ENCODE data around the gene ZNF169. TPM values are rescaled to one million over a fixed set of nuclear protein-coding genes. Genes with fewer than 3 reads are reported as not detected.

Gene ZNF169
- total RNA-seq, 1 donor from 2014 or later, result 4.1 TPM

DNA sequence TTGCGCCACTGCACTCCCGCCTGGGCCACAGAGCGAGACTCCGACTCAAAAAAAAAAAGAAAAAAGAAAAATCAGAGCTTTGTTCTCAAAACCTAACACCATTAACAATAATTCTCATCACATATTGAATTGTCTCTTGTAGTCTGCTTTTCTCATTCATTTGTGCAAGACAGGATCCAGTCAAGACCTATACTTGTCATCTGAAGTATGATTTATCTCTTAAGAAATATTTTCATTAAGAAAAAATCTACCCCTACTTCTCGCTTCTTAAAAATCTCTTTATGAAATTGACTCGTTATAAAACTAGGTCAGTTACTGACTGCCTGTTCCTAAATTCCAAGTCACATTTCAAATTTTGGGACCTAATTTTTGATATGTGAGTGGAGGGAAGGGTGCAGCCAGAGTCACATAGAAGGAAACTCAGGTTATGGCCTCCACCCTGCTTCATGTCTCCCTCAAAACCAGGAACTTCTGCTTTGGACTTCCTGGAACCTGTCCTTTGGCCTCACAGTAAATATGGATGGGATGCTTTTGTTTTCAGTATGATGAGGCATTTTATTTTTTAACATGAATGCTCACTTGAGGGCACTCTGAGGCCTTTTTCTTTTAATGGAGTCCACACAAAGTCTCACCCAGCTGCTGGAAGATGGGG is 18.9 kb downstream of the ZNF169 start:
- no peak overlapping the region for H3K27ac ChIP-seq (ENCODE audit: low read depth, low read length)
- DNase-seq (ENCODE audit: low read depth) (no peak), FAIRE-seq (no peak)
- H3K27me3 ChIP-seq (ENCODE audit: insufficient read depth, low read length), result no peaks in the 10 kb centered on the region
- H3K36me3 ChIP-seq (ENCODE audit: insufficient read depth, low read length), result peaks cover 4% of the 10 kb centered on the region
- TF ChIP-seq, protein P1, sequence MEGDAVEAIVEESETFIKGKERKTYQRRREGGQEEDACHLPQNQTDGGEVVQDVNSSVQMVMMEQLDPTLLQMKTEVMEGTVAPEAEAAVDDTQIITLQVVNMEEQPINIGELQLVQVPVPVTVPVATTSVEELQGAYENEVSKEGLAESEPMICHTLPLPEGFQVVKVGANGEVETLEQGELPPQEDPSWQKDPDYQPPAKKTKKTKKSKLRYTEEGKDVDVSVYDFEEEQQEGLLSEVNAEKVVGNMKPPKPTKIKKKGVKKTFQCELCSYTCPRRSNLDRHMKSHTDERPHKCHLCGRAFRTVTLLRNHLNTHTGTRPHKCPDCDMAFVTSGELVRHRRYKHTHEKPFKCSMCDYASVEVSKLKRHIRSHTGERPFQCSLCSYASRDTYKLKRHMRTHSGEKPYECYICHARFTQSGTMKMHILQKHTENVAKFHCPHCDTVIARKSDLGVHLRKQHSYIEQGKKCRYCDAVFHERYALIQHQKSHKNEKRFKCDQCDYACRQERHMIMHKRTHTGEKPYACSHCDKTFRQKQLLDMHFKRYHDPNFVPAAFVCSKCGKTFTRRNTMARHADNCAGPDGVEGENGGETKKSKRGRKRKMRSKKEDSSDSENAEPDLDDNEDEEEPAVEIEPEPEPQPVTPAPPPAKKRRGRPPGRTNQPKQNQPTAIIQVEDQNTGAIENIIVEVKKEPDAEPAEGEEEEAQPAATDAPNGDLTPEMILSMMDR (IDR thresholded peaks at IDR 0.05; ENCODE audit: insufficient read depth, low read depth, low read length), result no peak
- TF ChIP-seq EZH2 (IDR thresholded peaks at IDR 0.05; ENCODE audit: insufficient read depth, low read length), result no peak
- Mint-ChIP-seq H3K4me1 (ENCODE audit: low read depth, unreplicated experiment) (no peaks in the 10 kb centered on the region), H3K27me3 (ENCODE audit: low read depth, unreplicated experiment) (no peaks in the 10 kb centered on the region), H3K9me3 (ENCODE audit: unreplicated experiment) (peaks cover 16% of the 10 kb centered on the region), H3K36me3 (ENCODE audit: low read depth, unreplicated experiment) (peaks cover 34% of the 10 kb centered on the region), H3K27ac (ENCODE audit: unreplicated experiment) (no peak overlapping the region), H3K4me3 (ENCODE audit: unreplicated experiment) (no peak overlapping the region)
- H3K4me2 ChIP-seq (ENCODE audit: low read length), result no peak overlapping the region
- H3K9me3 ChIP-seq (ENCODE audit: insufficient read depth, low read depth, low read length), result no peaks in the 10 kb centered on the region
- H3K4me1 ChIP-seq (ENCODE audit: insufficient read depth, low read length), result peaks cover 3% of the 10 kb centered on the region
- H2AFZ ChIP-seq (ENCODE audit: low read depth, low read length), result no peak overlapping the region
- no peak overlapping the region for H3K9ac ChIP-seq (ENCODE audit: low read length)
- H3K4me3 ChIP-seq (ENCODE audit: insufficient read depth, low read depth, low read length), result no peak overlapping the region
- no peaks in the 10 kb centered on the region for H3K79me2 ChIP-seq (ENCODE audit: insufficient read depth, low read length)
- no peaks in the 10 kb centered on the region for H4K20me1 ChIP-seq (ENCODE audit: insufficient read depth, low read length)

DNA sequence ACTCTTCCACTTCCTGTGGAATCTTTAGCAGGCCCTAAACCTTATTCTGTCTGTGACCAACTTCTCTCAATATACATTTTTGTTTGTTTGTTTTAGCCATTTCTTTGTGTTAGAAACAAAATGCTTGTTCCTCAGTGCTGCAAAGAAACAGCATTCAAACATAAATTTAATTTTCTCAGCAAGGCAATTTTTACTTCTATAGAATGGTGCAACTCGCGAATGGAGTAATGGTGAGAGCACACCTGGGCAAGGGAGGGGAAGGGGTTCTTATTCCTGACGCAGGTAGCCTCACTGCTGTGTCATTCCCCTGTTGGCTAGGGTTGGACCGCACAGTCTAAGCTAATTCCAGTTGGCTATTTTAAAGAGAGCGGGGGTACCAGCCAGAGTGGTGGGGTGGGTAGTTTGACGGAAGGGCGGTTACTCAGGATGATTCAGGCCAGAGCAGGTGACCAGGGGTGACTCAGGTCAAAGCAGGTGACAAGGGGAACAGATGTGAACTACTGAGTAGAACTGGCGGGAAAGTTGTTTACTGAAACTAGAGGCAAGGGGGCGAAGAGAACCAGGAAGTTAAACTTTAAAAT is 21.4 kb downstream of the ZNF169 start:
- H4K20me1 ChIP-seq (ENCODE audit: insufficient read depth, low read length), result no peaks in the 10 kb centered on the region
- no peak overlapping the region for H3K4me3 ChIP-seq (ENCODE audit: insufficient read depth, low read depth, low read length)
- Mint-ChIP-seq H3K4me3 (ENCODE audit: unreplicated experiment) (no peak overlapping the region), H3K4me1 (ENCODE audit: low read depth, unreplicated experiment) (no peaks in the 10 kb centered on the region), H3K9me3 (ENCODE audit: unreplicated experiment) (peaks cover 13% of the 10 kb centered on the region), H3K27me3 (ENCODE audit: low read depth, unreplicated experiment) (no peaks in the 10 kb centered on the region), H3K36me3 (ENCODE audit: low read depth, unreplicated experiment) (peaks cover 40% of the 10 kb centered on the region), H3K27ac (ENCODE audit: unreplicated experiment) (no peak overlapping the region)
- DNase-seq (ENCODE audit: low read depth), result no peak
- no peak overlapping the region for H3K27ac ChIP-seq (ENCODE audit: low read depth, low read length)
- H3K4me2 ChIP-seq (ENCODE audit: low read length), result no peak overlapping the region
- H3K9me3 ChIP-seq (ENCODE audit: insufficient read depth, low read depth, low read length), result no peaks in the 10 kb centered on the region
- no peak overlapping the region for H3K9ac ChIP-seq (ENCODE audit: low read length)
- H3K4me1 ChIP-seq (ENCODE audit: insufficient read depth, low read length), result peaks cover 3% of the 10 kb centered on the region
- H3K79me2 ChIP-seq (ENCODE audit: insufficient read depth, low read length), result no peaks in the 10 kb centered on the region
- no peak for TF ChIP-seq EZH2 (IDR thresholded peaks at IDR 0.05; ENCODE audit: insufficient read depth, low read length)
- TF ChIP-seq, protein P1 (IDR thresholded peaks at IDR 0.05; ENCODE audit: insufficient read depth, low read depth, low read length), result no peak
- no peak for FAIRE-seq
- H2AFZ ChIP-seq (ENCODE audit: low read depth, low read length), result no peak overlapping the region
- no peaks in the 10 kb centered on the region for H3K27me3 ChIP-seq (ENCODE audit: insufficient read depth, low read length)
- peaks cover 4% of the 10 kb centered on the region for H3K36me3 ChIP-seq (ENCODE audit: insufficient read depth, low read length)

DNA sequence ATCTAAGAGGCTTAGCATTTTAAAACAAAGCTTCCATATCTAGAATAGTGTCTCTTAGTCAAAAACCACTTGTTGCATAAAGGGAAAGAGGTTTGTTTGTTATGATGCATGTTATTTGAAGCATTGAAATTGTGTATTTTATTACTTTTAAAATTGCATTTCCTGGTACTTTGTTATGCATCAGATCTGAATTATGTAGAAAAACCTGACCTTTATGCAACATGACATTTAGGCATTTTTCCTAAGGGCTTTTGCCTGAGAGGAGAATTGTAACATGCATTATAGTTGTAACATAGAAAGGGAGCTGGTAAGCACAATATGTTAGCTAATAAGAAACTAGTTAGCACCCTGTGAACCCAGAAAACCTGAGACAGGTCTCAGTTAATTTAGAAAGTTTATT is 22.0 kb downstream of the ZNF169 start:
- Histone ChIP-seq H3K9me3 (ENCODE audit: insufficient read depth, low read depth, low read length) (no peaks in the 10 kb centered on the region), H3K79me2 (ENCODE audit: insufficient read depth, low read length) (no peaks in the 10 kb centered on the region), H3K9ac (ENCODE audit: low read length) (no peak overlapping the region), H3K4me2 (ENCODE audit: low read length) (no peak overlapping the region), H4K20me1 (ENCODE audit: insufficient read depth, low read length) (no peaks in the 10 kb centered on the region), H3K27ac (ENCODE audit: low read depth, low read length) (no peak overlapping the region), H3K4me1 (ENCODE audit: insufficient read depth, low read length) (peaks cover 3% of the 10 kb centered on the region), H3K27me3 (ENCODE audit: insufficient read depth, low read length) (no peaks in the 10 kb centered on the region), H2AFZ (ENCODE audit: low read depth, low read length) (no peak overlapping the region), H3K4me3 (ENCODE audit: insufficient read depth, low read depth, low read length) (no peak overlapping the region), H3K36me3 (ENCODE audit: insufficient read depth, low read length) (peaks cover 4% of the 10 kb centered on the region)
- Mint-ChIP-seq H3K4me1 (ENCODE audit: low read depth, unreplicated experiment) (peaks cover 2% of the 10 kb centered on the region), H3K4me3 (ENCODE audit: unreplicated experiment) (no peak overlapping the region), H3K36me3 (ENCODE audit: low read depth, unreplicated experiment) (peaks cover 42% of the 10 kb centered on the region), H3K27ac (ENCODE audit: unreplicated experiment) (no peak overlapping the region), H3K9me3 (ENCODE audit: unreplicated experiment) (peaks cover 13% of the 10 kb centered on the region), H3K27me3 (ENCODE audit: low read depth, unreplicated experiment) (no peaks in the 10 kb centered on the region)
- no peak for FAIRE-seq
- TF ChIP-seq EZH2 (IDR thresholded peaks at IDR 0.05; ENCODE audit: insufficient read depth, low read length), result no peak
- TF ChIP-seq, protein P1 (IDR thresholded peaks at IDR 0.05; ENCODE audit: insufficient read depth, low read depth, low read length), result no peak
- no peak for DNase-seq (ENCODE audit: low read depth)

Measured in astrocyte (in vitro differentiated cells and primary cell).